HG03103 (cell line): ENCODE data around the gene PRR19.

ENCODE experiments used
- ATAC-seq: cut with Tn5 transposase; IDR thresholded peaks from one replicate; pipeline ENCODE4 v1.9.1; 2021; ENCODE audit warnings: low read depth; ENCODE audit not compliant: unreplicated experiment

The PRR19 gene

GRCh38 chr19:42292963-42293362 lies 9.0 kb upstream of the PRR19 start:
- ATAC-seq: no peak

- ATAC-seq: no peak
These were observed 8.4 kb upstream of the PRR19 start for GRCh38 chr19:42293540-42293939.

GRCh38 chr19:42293948-42294347 lies 8.0 kb upstream of the PRR19 start:
- no peak for ATAC-seq

- ATAC-seq: no peak
These were observed 7.3 kb upstream of the PRR19 start for GRCh38 chr19:42294471-42295137.

- no peak for ATAC-seq
These were observed 6.6 kb upstream of the PRR19 start for GRCh38 chr19:42295342-42295741.

- ATAC-seq: no peak
These were observed 6.0 kb upstream of the PRR19 start for GRCh38 chr19:42295831-42296525.

GRCh38 chr19:42297039-42297438 lies 4.9 kb upstream of the PRR19 start:
- ATAC-seq: no peak

GRCh38 chr19:42303101-42303464 lies 1.2 kb downstream of the PRR19 start:
- no peak for ATAC-seq

GRCh38 chr19:42303876-42304275 lies 1.9 kb downstream of the PRR19 start:
- no peak for ATAC-seq

GRCh38 chr19:42306646-42307045 lies 4.7 kb downstream of the PRR19 start:
- no peak for ATAC-seq

- ATAC-seq: no peak
These were observed 7.8 kb downstream of the PRR19 start for GRCh38 chr19:42309686-42310085.

- ATAC-seq: no peak
These were observed 9.7 kb downstream of the PRR19 start for GRCh38 chr19:42311657-42312056.

GRCh38 chr19:42312370-42312769 lies 10.4 kb downstream of the PRR19 start:
- no peak for ATAC-seq

GRCh38 chr19:42313096-42313839 lies 11.3 kb downstream of the PRR19 start, which contains the start of gene TMEM145:
Gene TMEM145 (plus strand): TSS chr19:42313309. CDS start chr19:42313377, 68 bp downstream.
- no peak for ATAC-seq

- no peak for ATAC-seq
These were observed 12.2 kb downstream of the PRR19 start for GRCh38 chr19:42313840-42314755.

GRCh38 chr19:42315024-42315423 lies 13.1 kb downstream of the PRR19 start:
- no peak for ATAC-seq

- ATAC-seq: no peak
These were observed 14.6 kb downstream of the PRR19 start for GRCh38 chr19:42316223-42317211.

GRCh38 chr19:42317535-42317934 lies 15.6 kb downstream of the PRR19 start:
- ATAC-seq: no peak

- ATAC-seq: no peak
These were observed 20.4 kb downstream of the PRR19 start for GRCh38 chr19:42322305-42322704.
